ENCODE results near the gene HINT1. TPM values are rescaled to one million over a fixed set of nuclear protein-coding genes. Genes with fewer than 3 reads are reported as not detected.

HINT1 gene
- total RNA-seq, 1 experiment from 2014 or later: 249 TPM

GRCh38 chr5:131200560-131200959, 35.5 kb upstream of the HINT1 start:
- Histone ChIP-seq H3K9ac (ENCODE audit: extremely low read depth, insufficient read length, low read length) (no peak overlapping the region), H2BK5ac (ENCODE audit: insufficient read length, low read length) (no peak overlapping the region), H3K23ac (ENCODE audit: insufficient read length, low read depth, low read length) (no peak overlapping the region), H3K18ac (ENCODE audit: insufficient read length, low read depth, low read length) (no peak overlapping the region), H3T11ph (ENCODE audit: low read length) (no peak overlapping the region), H3K27me3 (ENCODE audit: insufficient read depth, low read length) (no peaks in the 10 kb centered on the region), H2AFZ (ENCODE audit: low read length) (no peak overlapping the region), H3K4me2 (ENCODE audit: insufficient read depth, insufficient read length, low read length) (no peak overlapping the region), H3K79me2 (ENCODE audit: insufficient read depth, low read length) (no peaks in the 10 kb centered on the region), H2BK15ac (ENCODE audit: low read depth, low read length) (no peak overlapping the region), H3K79me1 (ENCODE audit: insufficient read depth, low read depth, low read length, poor library complexity, severe bottlenecking) (no peaks in the 10 kb centered on the region), H2BK120ac (ENCODE audit: low read depth, low read length, poor library complexity, severe bottlenecking) (no peak overlapping the region), H3K56ac (ENCODE audit: insufficient read length, low read depth, low read length) (no peak overlapping the region), H2BK12ac (ENCODE audit: insufficient read length, low read depth, low read length) (no peak overlapping the region), H3K4me1 (ENCODE audit: insufficient read depth, low read length) (no peaks in the 10 kb centered on the region; the same call in 1 of the 2 replicates), H3K27ac (ENCODE audit: insufficient read length, low read depth, low read length) (no peak overlapping the region), H4K20me1 (ENCODE audit: control insufficient read depth, insufficient read depth, insufficient read length) (no peaks in the 10 kb centered on the region), H2AK5ac (ENCODE audit: insufficient read length, low read length) (no peak overlapping the region), H3K4ac (ENCODE audit: low read depth, low read length) (no peak overlapping the region), H4K8ac (replicated peaks; ENCODE audit: insufficient read length, low read depth, low read length) (no peak overlapping the region), H4K91ac (ENCODE audit: insufficient read length, low read depth, low read length) (no peak overlapping the region), H3K9me3 (ENCODE audit: control insufficient read depth, low read depth, low read length) (no peaks in the 10 kb centered on the region), H4K5ac (ENCODE audit: insufficient read length, low read depth, low read length) (no peak overlapping the region), H3K14ac (ENCODE audit: insufficient read depth, low read length) (no peak overlapping the region), H2BK20ac (ENCODE audit: low read depth, low read length, poor library complexity, severe bottlenecking) (no peak overlapping the region), H3K23me2 (ENCODE audit: insufficient read length, low read depth, low read length, poor library complexity, severe bottlenecking) (no peaks in the 10 kb centered on the region)
- no CpG with 5 or more reads among the region's 3 CpGs for WGBS (ENCODE audit: extremely low coverage, insufficient read length, low lambda C conversion rate)
- H3K27me3 Mint-ChIP-seq (ENCODE audit: low read depth): no peaks in the 10 kb centered on the region
- H3K36me3 Mint-ChIP-seq (ENCODE audit: insufficient read depth in 1 of 3, low read depth in 3 of 3): no peaks in the 10 kb centered on the region
- no peak overlapping the region for H3K4me3 Mint-ChIP-seq
- no peaks in the 10 kb centered on the region for H3K9me3 Mint-ChIP-seq
- peaks cover 5% of the 10 kb centered on the region in 2 experiments for H3K4me1 Mint-ChIP-seq
- H3K27ac Mint-ChIP-seq: no peak overlapping the region
- no peak for TF ChIP-seq CTCF (conservative IDR thresholded peaks at IDR 0.05)
- no peak for DNase-seq

All from H9 (cell line).